Measurements from ENCODE around the gene NGF.
A peak's percentile ranks its signal among the peaks of the same experiment; 100 is the strongest.
"Not testable (repeated sequence)": the region's sequence is repeated elsewhere in the genome, so short reads cannot be mapped to it uniquely, and the experiment has no call there.

Gene NGF

DNA sequence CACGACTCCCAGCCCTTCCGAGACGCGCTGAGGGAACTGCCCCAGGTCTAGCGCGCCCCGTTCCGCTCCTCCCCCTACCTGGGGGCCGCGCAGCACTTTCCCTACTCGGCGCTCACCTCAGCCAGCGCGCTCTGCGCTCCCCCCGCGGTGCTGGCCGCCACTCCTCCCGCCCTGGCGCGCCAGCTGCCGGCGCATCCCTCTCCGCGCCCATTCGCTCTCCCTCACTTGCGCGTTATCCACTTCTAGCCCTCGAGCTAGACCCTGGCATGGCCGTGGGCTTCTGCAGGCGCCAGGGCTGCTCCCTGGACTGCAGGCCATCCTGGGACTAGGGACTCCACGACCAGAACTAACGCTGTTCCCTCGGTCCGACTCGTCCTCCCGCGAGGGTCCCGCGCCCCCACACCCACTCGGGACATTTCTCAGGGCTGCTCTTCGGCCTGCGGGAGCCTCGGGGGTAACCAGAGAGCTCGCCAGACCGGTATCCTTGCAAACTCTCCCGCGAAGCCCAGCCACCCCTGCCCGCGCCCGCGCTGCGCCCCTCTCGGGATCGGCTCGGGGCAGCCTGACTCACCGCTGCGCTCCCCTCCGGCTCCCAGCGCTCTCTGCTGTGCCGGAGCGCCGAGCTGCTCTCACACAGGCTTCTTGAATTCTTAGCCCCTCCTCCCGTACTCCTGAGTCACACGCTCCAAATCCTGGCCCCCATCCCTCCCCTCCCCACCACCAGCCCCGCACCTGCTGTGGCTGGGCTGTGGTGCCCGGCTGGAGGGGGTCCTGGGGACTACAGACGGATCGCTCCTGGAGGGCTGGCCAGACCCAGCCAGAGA, at the start of gene NGF:
TSS of gene NGF (minus strand) at position 617 of the 824 bp plus-strand sequence. CDS start 51,454 bp downstream, outside the sequence.
- Mint-ChIP-seq H3K9me3 (no peaks in the 10 kb centered on the region), H3K4me1 (no peaks in the 10 kb centered on the region), H3K27ac (peak within 1 kb of the TSS in 1 of 2 donors; percentile 36), H3K4me3 (peak within 1 kb of the TSS in 1 of 2 donors; percentile 30), H3K27me3 (peaks cover 84% of the 10 kb centered on the region)
- DNase-seq (no peak), ATAC-seq (no peak)

DNA sequence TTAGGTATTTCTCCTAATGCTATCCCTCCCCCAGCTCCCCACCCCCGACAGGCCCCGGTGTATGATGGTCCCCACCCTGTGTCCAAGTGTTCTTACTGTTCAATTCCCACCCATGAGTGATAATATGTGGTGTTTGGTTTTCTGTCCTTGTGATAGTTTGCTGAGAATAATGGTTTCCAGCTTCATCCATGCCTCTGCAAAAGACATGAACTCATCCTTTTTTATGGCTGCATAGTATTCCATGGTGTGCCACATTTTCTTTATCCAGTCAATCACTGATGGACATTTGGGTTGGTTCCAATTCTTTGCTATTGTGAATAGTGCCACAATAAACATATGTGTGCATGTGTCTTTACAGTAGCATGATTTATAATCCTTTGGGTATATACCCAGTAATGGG, 45.4 kb upstream of the NGF start:
- H3K4me3 Mint-ChIP-seq, ATAC-seq, H3K27ac Mint-ChIP-seq, DNase-seq, H3K4me1 Mint-ChIP-seq: not testable (repeated sequence)
- peaks cover 23 to 26% of the 10 kb centered on the region in 2 donors for H3K9me3 Mint-ChIP-seq
- H3K27me3 Mint-ChIP-seq, result peaks cover 30% of the 10 kb centered on the region

DNA sequence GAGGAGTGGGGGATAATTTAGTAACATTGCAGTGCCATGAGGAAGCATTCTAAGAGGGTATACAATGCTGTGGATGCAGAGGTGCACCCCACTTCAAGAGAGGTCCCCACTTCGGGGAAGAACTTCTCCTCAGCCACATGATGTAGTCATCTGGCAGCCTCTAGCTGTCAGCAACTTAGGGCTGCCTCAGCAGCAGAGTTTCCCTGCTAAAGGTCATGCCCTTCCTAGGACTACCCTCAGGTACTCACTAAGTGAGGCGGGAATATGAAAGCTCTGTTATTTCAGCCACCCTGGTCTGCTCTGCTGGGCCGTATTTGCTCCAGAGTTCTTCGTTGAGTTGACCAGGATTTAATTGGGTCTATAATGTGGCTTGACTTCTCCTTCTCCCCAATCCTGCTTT, 41.9 kb upstream of the NGF start:
- Mint-ChIP-seq H3K4me1 (no peaks in the 10 kb centered on the region), H3K27ac (peak overlapping the region in 1 of 2 donors; percentile 24), H3K4me3 (no peak overlapping the region), H3K27me3 (peaks cover 13% of the 10 kb centered on the region), H3K9me3 (peaks cover 7 to 11% of the 10 kb centered on the region in 2 donors)
- ATAC-seq, result no peak
- DNase-seq, result no peak

DNA sequence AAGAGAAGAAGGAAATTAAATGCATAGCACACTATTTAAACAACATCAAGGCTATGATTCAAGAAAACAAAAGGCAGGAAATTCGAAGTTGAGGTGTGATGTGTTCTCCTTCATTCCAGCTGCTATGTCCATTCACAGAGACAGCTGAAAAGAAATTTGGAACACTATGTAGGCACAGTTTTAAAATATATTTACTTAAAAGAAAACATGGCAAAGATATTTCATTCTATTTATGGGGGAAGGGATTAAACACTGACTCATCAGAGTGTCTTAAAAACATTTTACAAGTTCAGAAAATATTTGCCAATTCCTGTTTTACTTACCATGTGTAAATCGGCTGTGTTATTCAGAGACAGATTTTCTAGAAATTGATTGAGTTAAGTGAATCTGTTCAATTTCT, 39.4 kb upstream of the NGF start:
- DNase-seq, result no peak
- H3K4me1 Mint-ChIP-seq, result no peaks in the 10 kb centered on the region
- no peaks in the 10 kb centered on the region for H3K27me3 Mint-ChIP-seq
- H3K4me3 Mint-ChIP-seq, result no peak overlapping the region
- ATAC-seq, result no peak
- no peaks in the 10 kb centered on the region for H3K9me3 Mint-ChIP-seq
- H3K27ac Mint-ChIP-seq, result no peak overlapping the region

DNA sequence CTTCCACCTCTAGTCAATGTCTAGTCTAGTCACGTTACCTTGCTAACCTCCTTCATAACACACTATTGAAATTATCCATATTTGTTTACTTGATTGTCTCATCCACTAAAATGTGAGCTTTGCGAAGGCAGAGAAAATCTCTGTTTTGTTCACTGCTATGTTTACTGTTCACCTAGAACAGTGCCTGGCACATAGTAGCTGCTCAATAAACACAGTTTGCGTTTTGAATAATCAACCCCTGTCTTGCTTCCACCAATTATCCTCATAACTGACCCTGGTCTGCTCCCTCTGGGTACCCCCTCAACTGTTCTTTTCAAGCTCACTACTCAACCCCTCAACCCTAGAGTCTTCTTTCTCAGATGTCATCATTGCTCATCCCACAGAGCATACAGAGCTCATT, 36.5 kb upstream of the NGF start:
- ATAC-seq (no peak), DNase-seq (no peak)
- Mint-ChIP-seq H3K27me3 (no peaks in the 10 kb centered on the region), H3K4me1 (no peaks in the 10 kb centered on the region), H3K9me3 (no peaks in the 10 kb centered on the region), H3K4me3 (no peak overlapping the region), H3K27ac (no peak overlapping the region)

DNA sequence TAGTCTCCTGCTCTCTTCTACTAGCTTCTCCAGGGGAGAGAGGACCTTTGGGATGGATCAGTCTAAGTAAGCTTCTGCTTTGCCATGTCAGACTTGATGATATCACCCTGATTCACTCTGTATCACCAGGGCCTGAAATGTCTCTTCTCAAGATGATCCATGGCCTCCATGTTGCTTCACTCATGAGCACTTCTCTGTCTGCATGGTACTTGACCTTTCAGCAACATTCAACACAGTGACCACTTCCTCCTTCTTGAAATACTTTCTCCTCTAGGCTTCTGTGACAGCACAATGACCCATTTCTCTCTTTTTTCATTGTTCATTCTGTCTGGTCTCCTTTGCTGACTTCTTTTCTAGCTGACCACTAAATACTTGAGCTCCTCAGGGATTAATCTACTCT, 35.3 kb upstream of the NGF start:
- Mint-ChIP-seq H3K27me3 (no peaks in the 10 kb centered on the region), H3K4me3 (no peak overlapping the region), H3K27ac (no peak overlapping the region), H3K4me1 (no peaks in the 10 kb centered on the region), H3K9me3 (no peaks in the 10 kb centered on the region)
- DNase-seq, result no peak
- ATAC-seq, result no peak

DNA sequence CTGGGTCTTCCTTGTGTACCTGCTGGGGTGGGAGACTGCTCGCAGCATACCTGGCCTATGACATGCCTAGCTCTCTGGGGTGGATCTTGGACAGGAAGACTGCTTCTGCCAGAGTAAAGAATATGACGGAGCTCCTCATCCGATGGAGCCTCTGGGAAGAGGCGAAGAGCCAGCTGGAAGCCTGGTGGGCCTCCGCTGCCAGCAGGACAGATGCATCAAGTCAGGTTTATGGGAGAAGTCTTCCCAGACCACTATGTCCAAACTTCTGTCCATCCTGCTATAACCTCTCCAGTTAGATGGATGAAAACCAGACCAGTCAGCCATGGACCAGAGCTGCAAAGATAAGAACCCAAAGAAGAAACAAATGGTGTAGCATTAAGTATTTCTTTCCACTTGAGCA, 27.7 kb upstream of the NGF start:
- Mint-ChIP-seq H3K27me3 (peaks cover 6% of the 10 kb centered on the region), H3K4me1 (no peaks in the 10 kb centered on the region), H3K4me3 (no peak overlapping the region), H3K9me3 (peaks cover 12 to 17% of the 10 kb centered on the region in 2 donors), H3K27ac (no peak overlapping the region)
- DNase-seq (no peak), ATAC-seq (no peak)

DNA sequence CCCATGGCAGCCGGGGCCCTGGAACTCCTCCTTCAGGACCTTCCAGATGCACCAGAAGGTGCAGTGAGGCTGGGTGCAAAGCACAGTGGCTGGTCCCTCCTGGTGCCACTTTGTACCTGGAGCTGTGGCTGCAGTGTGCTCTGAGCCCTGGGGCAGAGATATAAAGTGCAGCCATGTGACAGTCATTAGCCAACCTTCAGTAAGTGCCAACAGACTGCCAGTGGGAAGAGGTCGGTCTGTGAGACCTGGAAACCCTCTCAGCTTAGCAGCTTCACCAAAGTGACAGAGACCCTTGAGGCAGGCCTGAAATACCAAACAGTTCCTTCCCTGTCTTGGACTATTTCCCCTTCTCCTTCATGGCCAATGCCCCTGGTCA, 26.7 kb upstream of the NGF start:
- H3K4me1 Mint-ChIP-seq, result no peaks in the 10 kb centered on the region
- no peak overlapping the region for H3K27ac Mint-ChIP-seq
- DNase-seq (no peak), ATAC-seq (no peak)
- peaks cover 6% of the 10 kb centered on the region for H3K27me3 Mint-ChIP-seq
- no peak overlapping the region for H3K4me3 Mint-ChIP-seq
- H3K9me3 Mint-ChIP-seq, result peaks cover 12 to 17% of the 10 kb centered on the region in 2 donors

DNA sequence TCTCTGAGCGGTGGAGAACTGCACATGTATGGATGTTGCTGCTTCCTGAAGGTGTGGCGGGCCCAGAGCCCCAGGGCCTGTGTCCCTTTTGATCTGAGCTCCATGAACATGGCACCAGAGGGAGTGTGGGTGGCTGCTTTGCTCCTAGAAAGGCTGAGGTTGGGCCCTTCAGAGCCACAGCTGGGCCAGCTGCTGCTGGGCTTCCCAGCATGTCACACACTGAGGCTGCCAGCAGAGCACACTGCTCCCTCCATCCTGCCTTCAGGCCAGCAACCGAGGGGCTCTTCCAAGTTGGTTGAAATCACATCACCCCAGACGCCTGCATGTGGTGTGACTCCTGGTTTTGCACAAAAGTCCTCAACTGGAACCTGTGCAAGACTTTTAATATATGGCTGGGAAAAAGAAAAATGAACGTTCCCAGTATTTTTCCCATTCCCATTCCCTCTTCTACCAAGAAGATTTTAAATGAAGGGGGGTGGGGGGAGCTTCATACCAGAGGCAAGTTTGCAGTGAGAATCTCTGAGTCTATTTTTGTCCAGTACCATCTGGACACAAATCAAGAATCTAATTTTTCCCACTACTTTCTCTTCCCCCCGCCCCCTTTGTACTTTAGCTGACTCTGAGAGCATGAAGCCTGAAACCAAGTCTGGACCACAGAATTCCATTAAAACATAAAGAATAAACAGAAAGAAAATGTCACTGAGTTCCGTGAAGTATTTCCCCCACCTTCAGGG, 26.2 kb upstream of the NGF start:
- H3K4me3 Mint-ChIP-seq, result no peak overlapping the region
- DNase-seq, result no peak
- H3K27me3 Mint-ChIP-seq, result peaks cover 6% of the 10 kb centered on the region
- H3K9me3 Mint-ChIP-seq, result peaks cover 12 to 17% of the 10 kb centered on the region in 2 donors
- no peak overlapping the region for H3K27ac Mint-ChIP-seq
- H3K4me1 Mint-ChIP-seq, result no peaks in the 10 kb centered on the region
- ATAC-seq, result no peak

DNA sequence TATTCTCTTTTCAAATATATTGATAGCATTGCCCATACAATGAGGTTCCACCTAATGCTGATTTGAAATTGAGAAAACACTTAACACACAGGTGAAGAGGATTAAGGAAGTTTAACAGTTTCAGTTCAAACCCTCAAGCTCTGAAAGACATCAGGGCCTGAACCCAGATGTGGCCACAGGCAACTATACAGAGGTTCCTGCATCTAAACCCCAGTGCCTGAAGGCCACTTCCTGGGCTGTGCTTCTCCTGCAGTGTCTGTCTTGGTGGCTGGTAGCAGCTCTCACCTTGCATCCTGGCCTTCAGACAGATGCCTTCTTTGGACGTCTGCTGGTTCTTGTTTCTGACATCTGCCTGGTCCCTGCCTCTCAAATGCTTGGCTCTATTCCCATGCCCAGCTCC, 25.1 kb upstream of the NGF start:
- peaks cover 12 to 17% of the 10 kb centered on the region in 2 donors for H3K9me3 Mint-ChIP-seq
- no peaks in the 10 kb centered on the region for H3K4me1 Mint-ChIP-seq
- DNase-seq (no peak), ATAC-seq (no peak)
- H3K27me3 Mint-ChIP-seq, result peaks cover 6% of the 10 kb centered on the region
- no peak overlapping the region for H3K4me3 Mint-ChIP-seq
- H3K27ac Mint-ChIP-seq, result no peak overlapping the region

DNA sequence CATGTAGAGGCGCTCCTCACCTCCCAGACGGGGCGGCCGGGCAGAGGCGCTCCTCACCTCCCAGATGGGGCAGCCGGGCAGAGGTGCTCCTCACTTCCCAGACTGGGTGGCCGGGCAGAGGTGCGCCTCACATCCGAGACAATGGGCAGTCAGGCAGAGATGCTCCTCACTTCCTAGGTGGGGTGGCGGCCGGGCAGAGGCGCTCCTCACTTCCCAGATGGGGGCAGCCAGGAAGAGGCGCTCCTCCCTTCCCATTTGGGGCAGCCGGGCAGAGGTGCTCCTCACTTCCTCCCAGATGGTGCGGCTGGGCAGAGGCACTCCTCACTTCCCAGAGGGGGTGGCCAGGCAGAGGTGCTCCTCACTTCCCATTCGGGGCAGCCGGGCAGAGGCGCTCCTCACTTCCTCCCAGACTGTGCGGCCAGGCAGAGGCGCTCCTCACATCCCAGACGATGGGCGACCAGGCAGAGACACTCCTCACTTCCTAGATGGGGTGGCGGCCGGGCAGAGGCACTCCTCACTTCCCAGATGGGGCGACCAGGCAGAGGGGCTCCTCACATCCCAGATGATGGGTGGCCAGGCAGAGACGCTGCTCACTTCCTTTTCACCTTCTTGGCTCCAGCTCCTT, 22.6 kb upstream of the NGF start:
- H3K27ac Mint-ChIP-seq, ATAC-seq, H3K27me3 Mint-ChIP-seq, H3K4me3 Mint-ChIP-seq, H3K4me1 Mint-ChIP-seq, DNase-seq: not testable (repeated sequence)
- peaks cover 12 to 17% of the 10 kb centered on the region in 2 donors for H3K9me3 Mint-ChIP-seq

DNA sequence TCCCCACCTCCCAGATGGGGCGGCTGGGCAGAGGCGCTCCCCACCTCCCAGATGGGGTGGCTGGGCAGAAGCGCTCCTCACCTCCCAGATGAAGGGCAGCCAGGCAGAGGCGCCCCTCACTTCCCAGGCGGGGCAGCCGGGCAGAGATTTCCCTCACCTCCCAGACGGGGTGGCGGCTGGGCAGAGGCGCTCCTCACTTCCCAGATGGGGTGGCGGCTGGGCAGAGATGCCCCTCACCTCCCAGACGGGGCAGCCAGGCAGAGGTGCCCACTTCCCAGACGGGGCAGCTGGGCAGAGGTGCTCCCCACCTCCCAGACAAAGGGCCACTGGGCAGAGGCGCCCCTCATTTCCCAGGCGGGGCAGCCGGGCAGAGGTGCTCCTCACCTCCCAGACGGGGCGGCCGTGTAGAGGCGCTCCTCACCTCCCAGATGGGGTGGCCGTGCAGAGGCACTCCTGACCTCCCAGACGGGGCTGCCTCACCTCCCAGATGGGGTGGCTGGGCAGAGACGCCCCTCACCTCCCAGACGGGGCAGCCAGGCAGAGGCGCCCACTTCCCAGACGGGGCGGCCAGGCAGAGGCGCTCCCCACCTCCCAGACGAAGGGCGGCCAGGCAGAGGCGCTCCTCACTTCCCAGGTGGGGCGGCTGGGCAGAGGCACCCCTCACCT, 21.9 kb upstream of the NGF start:
- not testable (repeated sequence) for H3K4me1 Mint-ChIP-seq, H3K27me3 Mint-ChIP-seq, H3K4me3 Mint-ChIP-seq, DNase-seq, H3K27ac Mint-ChIP-seq
- ATAC-seq, result peak; percentile 50
- H3K9me3 Mint-ChIP-seq, result peaks cover 12 to 17% of the 10 kb centered on the region in 2 donors

DNA sequence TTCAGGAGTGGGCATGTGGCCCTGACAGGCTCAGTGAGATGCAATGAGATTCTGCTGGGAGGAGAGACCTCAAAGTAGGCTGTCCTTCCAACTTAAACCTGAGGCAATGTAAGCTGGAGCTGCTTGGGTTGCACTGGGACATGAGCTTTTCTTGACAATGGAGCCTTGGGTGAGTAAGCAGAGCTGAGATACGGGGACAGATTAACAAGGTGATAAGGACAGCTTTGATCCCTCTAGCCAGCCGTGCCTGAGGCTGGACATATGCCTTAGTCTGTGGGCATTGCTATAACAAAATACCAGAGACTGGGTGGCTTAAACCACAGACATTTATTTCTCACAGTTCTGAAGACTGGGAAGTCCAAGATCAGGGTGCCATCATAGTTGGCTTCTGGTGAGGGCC, 18.3 kb upstream of the NGF start:
- Mint-ChIP-seq H3K27me3 (peaks cover 11% of the 10 kb centered on the region), H3K27ac (peak overlapping the region in 1 of 2 donors; percentile 72), H3K9me3 (peaks cover 4 to 6% of the 10 kb centered on the region in 2 donors), H3K4me3 (no peak overlapping the region), H3K4me1 (no peaks in the 10 kb centered on the region)
- DNase-seq (no peak), ATAC-seq (no peak)

DNA sequence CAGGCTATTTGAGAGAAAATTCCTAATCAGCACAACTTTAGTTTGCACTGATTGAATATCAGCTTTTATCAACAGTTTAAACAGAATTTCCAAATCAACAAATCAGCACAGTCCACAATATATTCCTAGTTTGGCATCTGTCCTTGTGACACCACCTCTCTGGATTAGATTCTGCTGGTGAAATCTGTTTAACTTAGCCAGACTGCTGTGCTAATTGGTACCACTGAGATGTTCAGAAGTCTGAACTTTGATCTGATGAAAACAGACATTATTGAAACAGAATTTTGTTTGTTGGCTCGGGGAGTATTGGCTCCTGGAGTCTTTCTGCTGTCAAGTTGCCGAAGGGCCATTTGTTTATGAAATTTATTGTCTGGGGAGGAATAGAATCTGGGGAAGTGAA, 17.0 kb upstream of the NGF start:
- DNase-seq (no peak), ATAC-seq (no peak)
- H3K4me3 Mint-ChIP-seq, result no peak overlapping the region
- peaks cover 14% of the 10 kb centered on the region for H3K27me3 Mint-ChIP-seq
- no peaks in the 10 kb centered on the region for H3K4me1 Mint-ChIP-seq
- no peaks in the 10 kb centered on the region for H3K9me3 Mint-ChIP-seq
- no peak overlapping the region for H3K27ac Mint-ChIP-seq

DNA sequence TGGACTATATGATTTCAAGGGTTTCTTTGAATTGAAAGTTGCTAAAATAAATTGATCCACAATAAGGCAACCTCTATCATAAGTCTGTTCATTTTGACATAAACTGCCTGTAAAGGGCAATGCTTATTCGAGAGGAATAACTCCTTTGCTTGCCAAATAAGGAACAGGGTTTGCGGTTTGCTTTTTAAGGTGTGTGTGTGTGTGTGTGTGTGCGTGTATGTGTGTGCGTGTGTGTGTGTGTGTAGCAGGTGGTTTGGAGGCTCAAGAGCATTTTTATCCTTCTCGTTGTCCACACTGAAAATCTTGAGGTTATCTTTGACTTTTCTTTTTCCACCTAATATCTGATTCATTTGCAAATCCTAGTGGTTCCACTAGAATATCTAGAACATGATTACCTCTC, 13.1 kb upstream of the NGF start:
- Mint-ChIP-seq H3K9me3 (no peaks in the 10 kb centered on the region), H3K4me1 (no peaks in the 10 kb centered on the region), H3K27ac (no peak overlapping the region), H3K27me3 (peaks cover 14% of the 10 kb centered on the region), H3K4me3 (no peak overlapping the region)
- no peak for ATAC-seq
- no peak for DNase-seq
